Measurements from ENCODE around the gene CAMK2A. TPM values are rescaled to one million over a fixed set of nuclear protein-coding genes. Genes with fewer than 3 reads are reported as not detected.

CAMK2A gene
- total and polyA plus RNA-seq, 2 of the 4 experiments (the other 2 are of a cell fraction): 0.18 to 0.19 TPM

DNA sequence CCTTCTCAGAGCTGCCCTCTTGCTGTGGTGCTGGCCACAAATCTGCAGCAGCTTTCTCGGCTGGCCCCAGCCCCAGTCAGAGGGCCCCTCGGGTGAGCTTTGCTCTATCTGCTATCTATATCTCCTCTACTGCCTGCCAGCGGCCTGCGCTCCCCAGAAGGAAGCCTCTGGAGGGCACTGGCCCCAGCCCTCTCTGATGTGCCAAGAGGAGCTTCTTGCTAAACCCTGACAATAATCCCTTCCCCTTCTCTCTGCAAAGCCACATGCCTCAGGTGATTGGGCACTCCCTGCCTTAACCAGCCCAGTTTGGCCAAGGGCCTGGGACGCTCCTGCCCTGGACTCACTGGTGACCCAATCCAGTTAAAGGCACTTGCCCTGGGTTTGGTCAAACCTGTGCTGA lies 42.7 kb downstream of the CAMK2A start:
- Histone ChIP-seq H2BK15ac (ENCODE audit: low read depth, low read length) (no peak overlapping the region), H3K18ac (ENCODE audit: low read depth, low read length) (no peak overlapping the region), H3K9me1 (ENCODE audit: insufficient read depth, low read length) (no peaks in the 10 kb centered on the region; the same call in 1 of the 2 replicates), H2BK5ac (ENCODE audit: low read depth, low read length, poor library complexity, severe bottlenecking) (no peak overlapping the region), H3K79me1 (ENCODE audit: low read depth in 1 of 2, low read length in 2 of 2) (no peaks in the 10 kb centered on the region), H2BK120ac (ENCODE audit: low read depth, low read length) (no peak overlapping the region), H4K20me1 (ENCODE audit: insufficient read depth, low read length) (no peaks in the 10 kb centered on the region), H4K91ac (ENCODE audit: insufficient read depth, low read depth, low read length) (no peak overlapping the region), H3K4me1 (ENCODE audit: control insufficient read depth, insufficient read depth, low read length) (peaks cover 8% of the 10 kb centered on the region; the same call in 1 of the 2 replicates), H3K36me3 (ENCODE audit: control insufficient read depth, insufficient read depth, low read length) (no peaks in the 10 kb centered on the region), H4K8ac (ENCODE audit: low read depth in 2 of 2, low read length in 2 of 2) (no peak overlapping the region), H3K27me3 (ENCODE audit: control insufficient read depth, insufficient read depth, low read length) (peaks cover 6% of the 10 kb centered on the region), H2AK5ac (ENCODE audit: low read depth, low read length) (no peak overlapping the region), H3K4me2 (ENCODE audit: low read depth, low read length) (no peak overlapping the region), H3K9me3 (ENCODE audit: control insufficient read depth, insufficient read depth, low read length) (no peaks in the 10 kb centered on the region), H3K14ac (replicated peaks; ENCODE audit: low read depth, low read length) (no peak overlapping the region), H3K9ac (ENCODE audit: low read depth, low read length) (no peak overlapping the region), H3K4me3 (ENCODE audit: insufficient read depth, low read depth, low read length) (no peak overlapping the region), H2AK9ac (replicated peaks; ENCODE audit: low read depth, low read length, poor library complexity) (no peak overlapping the region), H4K5ac (ENCODE audit: low read depth, low read length) (no peak overlapping the region), H2BK20ac (ENCODE audit: low read depth, low read length) (no peak overlapping the region), H3K4ac (ENCODE audit: low read depth, low read length) (no peak overlapping the region), H3K27ac (ENCODE audit: insufficient read depth, low read length) (no peak overlapping the region), H3K56ac (ENCODE audit: extremely low read depth, insufficient read depth, low read length) (no peak overlapping the region), H2AFZ (replicated peaks; ENCODE audit: low read length, poor library complexity) (no peak overlapping the region), H3K23ac (ENCODE audit: low read depth, low read length) (no peak overlapping the region)
- ATAC-seq (ENCODE audit: low read depth) (no peak), DNase-seq (no peak)
- ChIA-PET CTCF (no interaction called here), POLR2A (ENCODE audit: unreplicated experiment) (no interaction called here)
- in situ Hi-C loops (cut with MboI; ENCODE audit: low sequenced_read_pairs) (no loop called here), intact Hi-C loops (cut with micrococcal nuclease) (no loop called here), dilution Hi-C loops (cut with HindIII; ENCODE audit: low sequenced_read_pairs, unreplicated experiment) (no loop called here)
- WGBS, 2 experiments (ENCODE audit: extremely low coverage in 2 of 2, insufficient read length in 1 of 2): 88% methylated on average over 3 of the region's 5 CpGs; no CpG with 5 or more reads in 1 of the 2 experiments
- no TSS peak for BruUV-seq (replicated peaks)
- no peak for TF ChIP-seq CEBPB (IDR thresholded peaks at IDR 0.05; ENCODE audit: low read depth, low read length)
- TF ChIP-seq FOS (IDR thresholded peaks at IDR 0.05; ENCODE audit: low read depth, low read length): no peak
- no peak for TF ChIP-seq USF2 (IDR thresholded peaks at IDR 0.05; ENCODE audit: low read depth, low read length)
- TF ChIP-seq SMC3 (IDR thresholded peaks at IDR 0.05; ENCODE audit: low read depth, low read length): no peak
- no peak for TF ChIP-seq CHD1 (IDR thresholded peaks at IDR 0.05; ENCODE audit: low read depth, low read length)
- TF ChIP-seq POLR2A (IDR thresholded peaks at IDR 0.05; ENCODE audit: low read depth, low read length): no peak
- TF ChIP-seq BHLHE40 (IDR thresholded peaks at IDR 0.05; ENCODE audit: low read depth, low read length): no peak
- TF ChIP-seq MAFK (IDR thresholded peaks at IDR 0.05; ENCODE audit: low read depth, low read length): no peak
- no peak for TF ChIP-seq RAD21 (IDR thresholded peaks at IDR 0.05; ENCODE audit: low read length)
- no peak for TF ChIP-seq RFX5 (IDR thresholded peaks at IDR 0.05; ENCODE audit: low read depth, low read length)
- TF ChIP-seq MXI1 (IDR thresholded peaks at IDR 0.05; ENCODE audit: borderline replicate concordance, low read depth, low read length): no peak
- TF ChIP-seq, protein P1, sequence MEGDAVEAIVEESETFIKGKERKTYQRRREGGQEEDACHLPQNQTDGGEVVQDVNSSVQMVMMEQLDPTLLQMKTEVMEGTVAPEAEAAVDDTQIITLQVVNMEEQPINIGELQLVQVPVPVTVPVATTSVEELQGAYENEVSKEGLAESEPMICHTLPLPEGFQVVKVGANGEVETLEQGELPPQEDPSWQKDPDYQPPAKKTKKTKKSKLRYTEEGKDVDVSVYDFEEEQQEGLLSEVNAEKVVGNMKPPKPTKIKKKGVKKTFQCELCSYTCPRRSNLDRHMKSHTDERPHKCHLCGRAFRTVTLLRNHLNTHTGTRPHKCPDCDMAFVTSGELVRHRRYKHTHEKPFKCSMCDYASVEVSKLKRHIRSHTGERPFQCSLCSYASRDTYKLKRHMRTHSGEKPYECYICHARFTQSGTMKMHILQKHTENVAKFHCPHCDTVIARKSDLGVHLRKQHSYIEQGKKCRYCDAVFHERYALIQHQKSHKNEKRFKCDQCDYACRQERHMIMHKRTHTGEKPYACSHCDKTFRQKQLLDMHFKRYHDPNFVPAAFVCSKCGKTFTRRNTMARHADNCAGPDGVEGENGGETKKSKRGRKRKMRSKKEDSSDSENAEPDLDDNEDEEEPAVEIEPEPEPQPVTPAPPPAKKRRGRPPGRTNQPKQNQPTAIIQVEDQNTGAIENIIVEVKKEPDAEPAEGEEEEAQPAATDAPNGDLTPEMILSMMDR (conservative IDR thresholded peaks at IDR 0.05; ENCODE audit: low read depth, low read length): no peak
- TF ChIP-seq RCOR1 (IDR thresholded peaks at IDR 0.05; ENCODE audit: insufficient replicate concordance, low read length): no peak

Measured in IMR-90 (cell line).